Hematopoietic multipotent progenitor cell treated with erythropoietin and hydrocortisone succinate and interleukin-3 and kit ligand, for 6 days (in vitro differentiated cells): ENCODE data around the gene STAM2.
"Not testable (repeated sequence)": the region's sequence is repeated elsewhere in the genome, so short reads cannot be mapped to it uniquely, and the experiment has no call there.

ENCODE experiments used
- DNase-seq: peaks from one replicate; pipeline ENCODE4 v3.0.0-alpha.2; 2015

Gene STAM2

GRCh38 chr2:152175368-152176112 lies at the start of gene STAM2:
STAM2 (minus strand) TSS chr2:152175763; CDS start chr2:152175642, 121 bp downstream.
- peak; percentile 94 for DNase-seq

- no peak for DNase-seq
Observed at GRCh38 chr2:152223977-152224376, 48.4 kb upstream of the STAM2 start.

GRCh38 chr2:152222975-152223637 lies 47.5 kb upstream of the STAM2 start:
- DNase-seq: peak; percentile 84

- no peak for DNase-seq
Observed at GRCh38 chr2:152221839-152222238, 46.3 kb upstream of the STAM2 start.

DNA sequence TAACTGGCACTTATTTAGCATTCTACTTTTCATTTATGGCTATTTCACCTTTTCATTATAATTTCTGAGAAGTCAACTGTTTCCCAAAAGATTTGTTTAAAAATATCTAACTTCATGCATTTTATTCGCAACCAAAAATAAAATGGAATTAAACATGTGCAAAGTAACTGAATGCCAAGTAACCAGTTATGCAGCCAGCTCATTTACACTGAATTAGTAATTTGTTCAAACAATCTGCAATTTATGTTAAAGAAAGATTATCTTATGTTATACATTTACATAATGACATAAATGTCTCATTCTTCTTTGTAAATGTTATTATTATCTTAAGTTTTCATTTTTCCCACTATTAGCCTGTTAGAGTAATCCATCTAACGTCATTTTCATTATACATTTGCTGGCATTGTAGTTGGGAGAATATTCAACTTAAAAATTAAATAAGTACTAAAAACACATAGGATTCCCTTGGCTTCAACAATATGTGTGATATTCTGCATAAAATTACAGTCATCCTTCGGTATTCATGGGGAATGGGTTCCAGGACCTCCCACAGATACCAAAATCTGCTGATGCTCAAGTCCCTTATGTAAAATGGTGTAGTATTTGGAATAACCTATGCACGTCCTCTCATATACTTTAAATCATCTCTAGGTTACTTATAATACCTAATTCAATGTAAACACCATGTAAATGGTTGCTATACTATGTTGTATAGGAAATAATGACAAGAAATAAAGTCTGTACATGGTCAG lies 43.7 kb upstream of the STAM2 start:
- no peak for DNase-seq

DNA sequence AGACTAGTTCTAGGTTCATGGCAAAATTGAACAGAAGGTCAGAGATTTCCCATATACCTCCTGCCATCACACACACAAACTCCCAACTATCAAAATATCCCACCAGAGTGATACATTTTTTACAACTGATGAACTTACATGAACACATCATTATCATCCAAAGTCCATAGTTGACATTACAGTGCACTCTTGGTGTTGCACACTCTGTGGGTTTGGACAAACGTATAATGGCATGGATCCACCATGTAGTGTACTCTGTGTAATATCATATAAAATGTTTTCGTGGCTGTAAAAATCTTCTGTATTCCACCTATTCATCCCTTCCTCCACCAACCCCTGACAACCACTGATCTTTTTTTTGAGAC lies 25.9 kb upstream of the STAM2 start:
- no peak for DNase-seq

- peak; percentile 90 for DNase-seq
Observed at GRCh38 chr2:152200565-152201465, 25.3 kb upstream of the STAM2 start.

DNA sequence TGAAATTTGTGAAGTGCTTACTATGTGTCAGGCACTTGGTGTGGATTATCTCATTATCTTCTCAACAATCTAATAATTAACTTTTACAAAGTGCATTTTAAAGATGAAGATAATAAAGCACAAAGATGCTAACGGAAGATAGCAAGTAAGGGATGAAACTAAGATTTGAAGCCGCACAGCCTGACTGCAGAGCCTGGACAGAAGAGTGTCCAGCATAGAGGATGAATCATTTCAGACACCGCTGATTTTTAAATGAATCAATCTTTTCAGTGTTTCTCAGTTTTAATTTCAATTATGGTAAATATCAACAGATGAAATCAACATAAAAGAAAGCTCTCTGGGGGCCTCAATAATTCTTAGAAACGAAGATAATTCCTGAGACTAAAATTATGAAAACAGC lies 24.5 kb upstream of the STAM2 start:
- DNase-seq: no peak

- no peak for DNase-seq
Observed at GRCh38 chr2:152198499-152198898, 22.9 kb upstream of the STAM2 start.

DNA sequence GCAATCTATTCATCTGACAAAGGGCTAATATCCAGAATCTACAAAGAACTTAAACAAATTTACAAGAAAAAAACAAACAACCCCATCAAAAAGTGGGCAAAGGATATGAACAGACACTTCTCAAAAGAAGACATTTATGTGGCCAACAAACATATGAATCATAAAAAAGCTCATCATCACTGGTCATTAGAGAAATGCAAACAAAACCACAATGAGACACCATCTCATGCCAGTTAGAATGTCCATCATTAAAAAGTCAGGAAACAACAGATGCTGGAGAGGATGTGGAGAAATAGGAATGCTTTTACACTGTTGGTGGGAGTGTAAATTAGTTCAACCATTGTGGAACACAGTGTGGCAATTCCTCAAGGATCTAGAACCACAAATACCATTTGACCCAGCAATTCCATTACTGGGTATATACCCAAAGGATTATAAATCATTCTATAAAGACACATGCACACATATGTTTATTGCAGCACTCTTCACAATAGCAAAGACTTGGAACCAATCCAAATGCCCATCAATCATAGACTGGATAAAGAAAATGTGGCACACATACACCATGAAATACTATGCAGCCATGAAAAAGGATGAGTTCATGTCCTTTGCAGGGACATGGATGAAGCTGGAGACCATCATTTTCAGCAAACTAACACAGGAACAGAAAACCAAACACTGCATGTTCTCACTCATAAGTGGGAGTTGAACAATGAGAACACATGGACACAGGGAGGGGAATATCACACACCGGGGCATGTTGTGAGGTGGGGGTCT lies 22.1 kb upstream of the STAM2 start:
- DNase-seq: not testable (repeated sequence)

DNA sequence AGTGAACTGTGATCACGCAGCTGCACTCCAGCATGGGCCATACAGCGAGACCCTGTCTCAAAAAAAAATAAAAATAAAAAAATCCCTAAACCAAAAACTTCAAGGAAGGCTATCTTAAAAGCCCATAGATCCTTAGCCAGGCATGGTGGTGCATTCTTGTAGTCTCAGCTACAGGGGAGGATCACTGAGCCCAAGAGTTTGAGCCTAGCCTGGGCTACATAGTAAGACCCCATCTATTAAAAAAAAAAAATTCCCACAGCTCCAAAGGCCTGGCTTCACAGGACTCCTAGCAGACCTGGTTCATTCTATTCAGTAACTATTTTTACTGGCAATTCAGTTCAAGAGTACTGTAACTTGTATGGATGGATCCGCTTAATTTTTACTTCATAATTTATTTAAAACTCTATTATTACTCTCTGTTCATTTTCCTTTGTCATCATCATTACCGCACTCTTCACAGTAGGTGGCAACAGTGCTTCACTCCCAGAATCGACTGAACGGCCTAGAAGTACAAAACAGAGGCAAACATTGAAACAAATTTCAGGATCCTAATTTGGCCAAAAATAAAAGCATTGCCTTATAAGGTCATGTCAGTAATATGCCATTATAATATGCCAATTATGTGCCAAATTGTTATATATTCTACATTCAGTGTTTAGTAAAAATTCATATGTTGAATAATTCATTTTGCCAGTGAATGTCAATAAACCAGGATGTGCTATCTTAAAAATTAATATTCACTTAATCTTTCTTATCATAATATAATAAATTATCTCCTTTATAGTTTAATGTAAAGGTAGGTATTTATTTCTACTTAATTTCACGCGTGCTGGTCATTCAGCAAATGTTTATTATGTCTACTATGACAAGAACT lies 14.3 kb upstream of the STAM2 start:
- DNase-seq: peak; percentile 80

DNA sequence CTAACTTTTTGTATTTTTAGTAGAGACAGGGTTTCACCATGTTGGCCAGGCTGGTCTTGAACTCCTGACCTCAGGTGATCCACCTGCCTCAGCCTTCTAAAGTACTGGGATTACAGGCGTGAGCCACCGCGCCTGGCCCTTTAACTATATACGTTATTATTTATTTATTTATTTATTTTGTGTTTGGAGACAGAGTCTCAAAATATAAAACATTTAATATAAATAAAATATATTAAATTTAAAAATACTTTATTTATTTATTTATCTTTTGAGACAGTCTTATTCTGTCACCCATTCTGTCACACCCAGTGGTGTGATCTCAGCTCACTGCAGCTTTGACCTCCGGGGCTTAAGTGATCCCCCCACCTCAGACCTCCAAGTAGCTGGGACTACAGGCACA lies 11.2 kb upstream of the STAM2 start:
- not testable (repeated sequence) for DNase-seq

DNA sequence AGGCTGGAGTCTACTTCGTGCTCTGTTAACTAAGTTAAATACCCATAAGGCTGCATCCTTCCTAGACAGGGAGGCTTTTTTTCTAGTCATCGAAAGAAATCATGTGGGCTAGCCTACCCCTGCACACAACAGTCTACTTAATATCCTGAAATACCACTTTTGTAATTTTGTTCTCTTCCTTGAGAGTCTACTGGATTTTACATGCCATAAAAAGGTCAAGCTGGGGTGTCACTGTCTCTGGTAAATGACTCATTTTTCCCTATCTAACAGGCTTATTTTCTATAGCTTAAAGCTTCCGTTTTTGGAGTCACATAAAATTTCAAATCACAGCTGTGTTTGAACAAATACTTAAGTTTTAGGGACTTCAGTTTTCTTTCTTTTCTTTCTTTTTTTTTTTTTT lies 10.7 kb upstream of the STAM2 start:
- no peak for DNase-seq

- DNase-seq: no peak
Observed at GRCh38 chr2:152183401-152184073, 8.0 kb upstream of the STAM2 start.

DNA sequence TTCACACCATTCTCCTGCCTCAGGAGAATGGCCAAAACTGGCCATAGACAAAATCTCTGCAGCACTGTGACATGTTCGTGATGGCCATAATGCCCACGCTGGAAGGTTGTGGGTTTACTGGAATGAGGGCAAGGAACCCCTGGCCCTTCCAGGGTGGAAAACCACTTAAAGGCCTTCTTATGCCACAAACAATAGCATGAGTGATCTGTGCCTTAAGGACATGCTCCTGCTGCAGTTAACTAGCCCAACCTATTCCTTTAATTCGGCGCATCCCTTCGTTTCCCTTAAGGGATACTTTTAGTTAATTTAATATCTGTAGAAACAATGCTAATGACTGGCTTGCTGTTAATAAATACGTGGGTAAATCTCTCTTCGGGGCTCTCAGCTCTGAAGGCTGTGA lies 2.1 kb upstream of the STAM2 start:
- not testable (repeated sequence) for DNase-seq

DNA sequence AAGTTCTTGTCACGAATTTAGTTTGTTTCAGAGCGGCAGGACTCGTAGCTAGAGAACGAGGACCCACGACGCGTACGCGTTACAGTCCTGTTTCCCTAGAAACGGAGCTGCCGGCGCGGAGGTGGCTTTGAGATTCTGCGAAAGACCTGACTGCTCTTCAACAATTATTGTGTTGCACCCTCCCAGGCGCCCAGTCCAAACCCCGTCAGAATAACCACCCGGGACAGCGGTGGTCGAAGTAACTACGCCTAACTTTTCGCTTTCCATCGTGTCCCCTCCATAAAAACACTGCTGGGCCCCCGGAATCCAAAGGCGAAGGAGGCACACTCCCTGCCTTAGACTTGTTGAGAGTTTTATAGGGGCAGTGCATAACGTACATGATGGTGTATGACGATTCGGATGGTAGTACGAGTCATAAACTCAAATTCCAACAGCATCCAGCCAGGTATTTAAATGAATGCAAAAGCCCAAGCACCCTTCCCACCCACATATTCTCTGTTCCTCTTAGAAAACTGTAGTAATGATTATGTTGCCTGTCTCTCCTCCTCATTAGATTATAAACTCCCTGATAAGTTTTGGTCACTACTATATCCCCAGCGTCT lies 651 bp upstream of the STAM2 start:
- DNase-seq: no peak

DNA sequence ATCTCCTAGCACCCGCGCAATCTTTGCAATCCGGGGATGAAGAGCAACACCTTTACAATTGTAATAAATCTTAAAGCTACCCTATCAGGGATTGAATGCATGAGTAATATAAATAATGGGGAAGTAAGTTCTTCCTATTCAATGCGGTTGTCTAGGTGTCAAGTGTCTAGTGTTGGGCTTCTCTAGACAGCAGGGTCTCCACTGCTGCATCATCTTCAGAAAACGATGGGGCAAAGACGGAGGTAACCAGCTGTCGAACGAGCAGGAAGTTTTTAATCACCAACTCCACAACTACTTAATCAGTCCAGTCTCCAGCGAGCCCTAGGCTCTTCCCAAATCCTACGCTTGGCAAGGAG lies 573 bp downstream of the STAM2 start:
- DNase-seq: no peak

DNA sequence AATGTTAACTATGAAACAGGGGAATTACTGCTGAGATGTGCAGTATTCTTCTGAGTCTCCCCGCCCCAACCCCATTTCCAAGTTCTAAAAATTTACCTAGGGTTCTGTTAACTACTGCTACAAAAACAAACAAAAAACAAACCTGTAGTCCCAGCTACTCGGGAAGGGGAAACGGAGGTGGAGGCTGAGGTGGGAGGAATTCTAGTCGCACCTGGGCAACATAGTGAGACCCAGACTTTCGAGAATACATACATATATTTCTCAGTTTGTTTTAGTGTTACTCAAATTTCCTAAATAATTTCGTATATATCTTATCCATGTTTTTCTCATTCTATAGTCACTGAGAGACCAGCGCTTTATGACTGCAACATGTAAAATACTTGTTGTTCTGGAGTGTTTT lies 989 bp downstream of the STAM2 start:
- no peak for DNase-seq

GRCh38 chr2:152173831-152174230 lies 1.7 kb downstream of the STAM2 start:
- DNase-seq: no peak

DNA sequence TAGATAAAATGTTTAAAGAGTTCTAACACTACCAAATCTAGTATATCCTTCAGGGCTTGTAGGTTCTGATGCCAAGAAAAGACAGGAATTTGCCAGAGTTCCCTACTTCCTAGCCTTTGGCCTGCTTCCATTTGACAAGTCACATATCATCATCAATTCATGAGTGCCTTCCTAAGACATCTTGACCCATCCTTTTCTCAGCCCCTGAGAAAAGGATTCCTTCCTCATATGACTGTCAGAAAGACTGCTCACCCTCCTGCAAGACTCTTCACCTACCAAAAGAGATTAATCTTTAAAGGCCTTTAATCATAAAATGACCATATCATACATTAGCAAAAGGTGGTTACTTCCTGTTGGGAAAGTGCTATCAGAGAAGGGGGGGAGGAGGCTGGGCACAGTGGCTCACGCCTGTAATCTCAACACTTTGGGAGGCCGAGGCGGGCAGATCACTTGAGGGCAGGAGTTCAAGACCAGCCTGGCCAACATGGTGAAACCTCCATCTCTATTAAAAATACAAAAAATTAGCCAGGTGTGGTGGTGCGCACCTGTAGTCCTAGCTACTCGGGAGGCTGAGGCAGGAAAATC lies 3.3 kb downstream of the STAM2 start:
- DNase-seq: peak; percentile 9
